NCI-H748 (cell line): ENCODE results near the gene PROM1.

Experiments used
- DNase-seq: peaks from one replicate; lab custom pipeline; 2025; ENCODE audit not compliant: unreplicated experiment; lab: John Stamatoyannopoulos, UW

Gene PROM1

DNA sequence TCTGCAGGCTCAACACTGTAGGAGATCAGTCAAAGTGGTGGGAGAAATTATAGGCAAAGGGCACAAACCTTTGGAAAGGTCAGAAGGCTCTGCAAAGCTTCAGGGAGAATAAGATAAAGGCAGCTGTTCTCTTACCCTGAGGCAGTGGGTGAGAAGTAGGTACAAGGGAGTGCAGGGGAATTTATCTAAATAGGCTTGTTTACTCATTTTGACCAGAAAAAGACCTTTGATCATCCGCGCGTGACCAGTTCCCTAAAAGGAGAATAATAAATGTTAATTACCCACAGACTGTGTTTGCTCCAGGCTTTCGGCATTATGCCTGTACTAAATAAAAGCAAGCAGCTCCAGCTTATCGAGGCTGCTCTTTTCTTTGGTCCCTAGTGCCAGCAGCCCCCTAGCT lies 130.2 kb downstream of the PROM1 start:
- no peak for DNase-seq

DNA sequence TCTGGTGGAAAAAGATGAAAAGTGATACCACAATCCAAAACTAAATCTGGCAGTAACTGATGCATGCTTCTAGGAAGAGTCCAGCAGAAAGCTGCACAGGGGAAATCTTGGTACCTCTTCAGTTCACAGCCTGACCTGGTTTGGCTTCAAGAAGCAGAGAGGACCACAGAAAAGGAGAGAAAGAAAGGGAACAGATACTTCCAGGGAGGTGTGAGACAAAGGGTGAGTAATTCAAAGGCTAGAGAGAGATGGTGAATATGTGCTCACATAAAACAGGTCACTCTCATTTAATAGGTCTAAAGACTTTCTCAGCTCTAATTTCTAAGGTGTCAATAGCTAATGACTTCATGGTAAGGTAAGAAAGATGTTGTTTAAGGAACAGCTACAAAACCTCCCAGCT lies 132.0 kb downstream of the PROM1 start:
- DNase-seq = no peak

GRCh38 chr4:15948826-15949225 lies 135.0 kb downstream of the PROM1 start:
- no peak for DNase-seq

GRCh38 chr4:15947684-15948083 lies 136.1 kb downstream of the PROM1 start:
- no peak for DNase-seq

- DNase-seq = no peak
Measured at GRCh38 chr4:15945516-15945915, 138.3 kb downstream of the PROM1 start.

DNA sequence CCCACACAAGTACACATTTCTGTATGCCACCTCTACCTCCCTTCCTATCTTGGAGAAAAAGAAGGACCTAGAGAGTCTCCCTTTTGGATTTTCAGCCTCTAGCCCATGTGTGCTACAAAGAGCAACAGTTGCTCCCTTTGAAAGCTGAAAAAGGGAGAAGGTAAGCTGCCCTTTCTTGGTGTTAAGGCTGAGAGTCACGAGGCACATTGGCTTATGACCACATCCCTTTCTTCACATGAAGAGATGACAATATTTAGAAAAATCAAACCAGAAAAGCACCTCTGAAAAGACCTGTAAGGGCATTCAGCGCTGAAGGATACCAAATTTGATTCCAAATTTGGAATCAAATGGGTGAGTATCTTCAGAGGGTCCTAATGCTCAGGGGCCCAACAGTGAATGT lies 138.9 kb downstream of the PROM1 start:
- DNase-seq = no peak

DNA sequence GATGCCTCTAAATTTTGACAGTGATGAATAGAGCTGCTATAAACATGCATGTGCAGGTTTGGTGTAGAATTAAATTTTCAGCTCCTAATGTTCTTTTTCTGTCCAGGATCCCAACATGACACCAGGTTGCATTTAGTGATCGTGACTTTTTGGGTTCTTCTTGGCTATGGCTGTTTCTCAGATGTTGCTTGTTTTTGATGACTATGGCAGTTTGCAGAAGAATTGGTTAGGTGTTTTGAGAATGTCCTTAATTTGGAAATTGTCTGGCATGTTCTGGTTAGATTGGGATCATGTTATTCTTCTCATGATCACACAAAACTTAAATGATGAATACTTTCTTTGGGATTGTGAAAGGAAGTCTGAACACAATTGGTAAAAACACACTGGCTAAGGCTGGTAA lies 141.5 kb downstream of the PROM1 start:
- no peak for DNase-seq

DNA sequence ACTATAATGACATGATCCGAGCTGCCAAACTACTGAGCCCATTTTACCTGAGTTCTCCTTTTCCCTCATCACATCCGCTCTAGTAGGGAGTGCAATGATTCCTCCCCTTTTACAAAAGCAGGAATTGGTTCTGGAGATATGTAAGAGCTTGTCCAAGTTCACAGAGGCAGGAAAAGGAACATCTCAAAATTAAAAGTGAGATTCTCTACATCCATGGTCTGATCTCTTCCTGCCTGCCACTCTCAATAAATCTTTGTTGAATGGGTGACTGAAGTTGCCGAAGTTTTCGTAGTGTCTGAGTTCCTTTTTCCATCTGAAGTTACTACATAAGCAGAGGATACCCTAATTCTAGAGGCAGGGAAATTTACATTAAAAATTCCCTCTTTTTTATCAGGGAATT lies 145.2 kb downstream of the PROM1 start, which contains the start of gene FGFBP1:
Gene FGFBP1, minus strand, starts transcription at position 101 of the 400 bp plus-strand sequence. CDS start 2,108 bp downstream, outside the sequence.
- no peak for DNase-seq

DNA sequence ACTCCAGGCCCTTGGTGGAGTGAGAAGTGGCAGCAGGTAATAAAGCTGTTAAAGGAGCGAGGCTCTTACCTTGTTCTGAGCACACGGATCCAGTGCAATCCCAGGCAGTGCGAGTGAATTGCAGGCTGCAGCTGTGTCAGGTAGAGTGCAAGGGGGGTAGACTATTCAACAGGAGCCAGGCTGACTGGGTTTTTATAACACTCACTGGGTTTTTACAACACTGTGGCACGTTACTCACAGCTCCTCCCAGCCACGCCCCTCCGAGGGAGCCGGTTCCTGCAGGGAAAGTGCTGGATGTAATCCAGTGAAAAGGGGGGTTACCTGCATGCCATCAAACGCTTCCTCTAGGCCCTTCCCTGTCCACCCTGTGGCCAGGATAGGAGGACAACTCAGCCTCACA lies 145.6 kb downstream of the PROM1 start:
- DNase-seq = peak; percentile 31

GRCh38 chr4:15936495-15936894 lies 147.3 kb downstream of the PROM1 start:
- no peak for DNase-seq

DNA sequence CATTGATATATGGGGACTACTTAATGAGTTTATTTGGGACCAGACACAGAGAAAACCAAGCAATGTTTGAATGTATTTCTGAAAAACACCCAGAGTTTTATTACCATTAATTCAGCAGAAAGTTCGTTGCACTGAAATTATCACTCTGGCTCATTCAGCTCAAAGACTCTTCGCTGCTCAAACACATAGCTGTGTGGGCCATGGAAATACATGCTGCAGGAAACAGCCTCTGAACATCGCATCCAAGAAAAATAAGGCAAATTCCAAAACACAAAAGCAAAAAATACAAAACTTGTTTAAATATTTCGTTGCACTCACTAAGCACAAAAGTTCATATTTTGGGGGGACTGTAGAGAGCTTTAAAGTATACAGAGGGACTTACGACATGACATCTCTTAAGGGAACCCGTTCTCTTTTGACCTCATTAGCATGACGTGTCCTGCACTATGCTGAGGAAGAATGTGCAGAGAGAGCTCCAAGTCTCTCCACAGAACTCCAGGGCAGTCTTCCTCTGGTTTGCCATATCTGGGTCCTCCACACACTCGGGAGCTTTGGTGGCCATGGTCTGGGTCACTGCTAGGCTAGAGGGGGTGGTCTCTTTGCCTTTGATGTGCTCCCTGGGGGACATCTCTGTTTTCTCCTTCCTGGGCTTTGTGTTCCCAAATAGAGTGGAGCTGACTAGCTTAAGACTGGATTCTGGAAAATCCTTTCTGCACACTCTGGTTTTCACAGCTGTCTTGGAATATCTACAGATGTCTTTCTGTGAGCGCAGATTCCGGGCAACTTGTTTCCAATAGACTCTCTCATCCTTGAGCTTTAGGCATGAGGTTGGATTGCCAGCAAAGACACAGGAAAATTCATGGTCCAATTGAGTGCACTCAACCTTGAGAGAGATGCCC lies 148.1 kb downstream of the PROM1 start:
- DNase-seq = no peak

DNA sequence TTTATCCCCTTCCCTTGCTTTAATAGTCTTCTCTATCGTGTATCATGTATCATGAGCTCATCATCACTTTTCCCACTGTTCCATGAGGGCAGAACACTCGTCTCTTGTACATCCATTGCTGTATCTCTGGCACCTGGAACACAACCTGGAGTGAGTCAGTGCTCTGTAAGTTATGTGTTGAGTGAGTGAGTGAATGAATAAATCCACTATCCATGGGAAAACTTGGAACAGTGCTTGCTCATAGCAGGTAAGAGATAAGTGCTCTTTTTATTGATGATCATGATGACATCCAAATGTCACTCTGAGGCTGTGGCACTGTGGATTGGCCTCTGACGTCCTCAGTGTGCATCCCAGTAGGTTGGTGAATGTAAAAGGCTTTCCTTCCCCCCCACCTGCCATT lies 149.6 kb downstream of the PROM1 start:
- no peak for DNase-seq

- no peak for DNase-seq
Measured at GRCh38 chr4:15931451-15932210, 152.2 kb downstream of the PROM1 start.

- DNase-seq = no peak
Measured at GRCh38 chr4:15930314-15930713, 153.5 kb downstream of the PROM1 start.

- no peak for DNase-seq
Measured at GRCh38 chr4:15929540-15929939, 154.3 kb downstream of the PROM1 start.

DNA sequence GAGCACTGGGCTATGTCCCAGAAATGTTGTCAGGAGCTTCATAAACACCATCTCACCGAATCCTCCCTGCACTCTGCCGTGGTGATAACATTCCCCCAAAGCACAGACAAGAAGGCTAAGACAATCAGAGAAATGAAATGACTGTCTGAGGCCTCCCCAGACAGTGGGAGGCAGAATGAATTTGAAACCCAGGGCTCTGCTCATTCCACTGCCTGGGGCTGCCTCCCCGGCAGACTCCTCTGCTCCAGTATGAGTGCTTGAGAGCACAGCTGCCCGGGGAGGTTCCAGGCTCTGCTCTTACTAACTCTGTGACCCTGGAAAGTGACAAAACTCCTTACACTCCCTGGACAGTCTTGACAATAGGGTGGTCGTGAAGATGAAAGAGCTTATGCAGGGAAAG lies 154.9 kb downstream of the PROM1 start:
- no peak for DNase-seq

DNA sequence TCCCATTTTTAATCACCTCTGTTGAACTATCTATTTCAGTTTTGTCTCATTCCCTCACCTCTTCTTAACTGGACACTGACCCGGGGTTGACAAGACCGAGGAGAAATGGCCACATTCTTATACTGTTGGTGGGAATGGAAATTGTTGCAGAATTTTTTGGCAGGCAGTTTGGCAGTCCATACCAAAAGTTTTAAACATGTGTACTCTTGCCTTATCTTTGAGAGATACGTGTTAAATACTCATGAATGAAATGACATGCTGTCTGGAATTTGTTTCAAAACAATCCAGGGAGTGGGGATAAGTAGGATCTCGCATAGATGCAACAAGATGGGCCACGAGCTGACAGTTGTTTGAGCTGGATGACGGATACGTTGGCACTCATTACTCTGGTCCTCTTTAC lies 157.3 kb downstream of the PROM1 start:
- no peak for DNase-seq

DNA sequence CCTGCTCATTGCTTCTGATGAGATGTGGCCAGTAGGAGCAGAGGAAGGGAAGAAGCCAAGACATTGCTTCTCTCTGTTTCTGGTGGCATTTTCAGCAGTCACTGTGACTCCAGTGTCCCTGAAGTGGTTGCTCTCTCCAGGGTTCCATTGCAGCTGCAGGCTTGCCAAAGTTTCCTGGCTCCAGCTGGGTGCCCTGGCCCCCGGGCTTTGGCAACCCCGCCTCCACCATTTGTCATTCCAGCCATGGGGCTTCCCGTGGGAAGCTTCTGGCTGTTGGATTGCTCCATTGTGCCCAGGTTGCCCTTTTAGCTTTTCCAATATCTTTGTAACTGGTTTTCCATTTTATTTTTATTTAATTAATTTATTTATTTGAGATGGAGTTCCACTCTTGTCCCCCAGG lies 158.0 kb downstream of the PROM1 start:
- no peak for DNase-seq

DNA sequence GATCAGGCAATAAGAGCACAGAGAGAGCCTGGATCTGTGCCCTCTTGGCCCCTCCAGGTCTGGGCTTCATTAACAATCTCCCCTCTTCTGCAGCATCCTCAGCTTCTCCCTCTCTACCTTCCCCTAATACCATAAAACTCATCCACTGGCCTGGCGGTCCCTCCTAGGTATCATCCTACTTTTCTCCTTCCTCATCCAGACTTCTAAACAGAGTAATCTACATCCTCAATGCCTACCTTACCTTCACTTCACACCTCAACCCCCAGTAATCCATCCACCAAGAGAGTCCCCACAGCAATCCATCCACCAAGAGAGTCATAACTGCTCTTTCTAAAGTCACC lies 162.3 kb downstream of the PROM1 start:
- DNase-seq = no peak

DNA sequence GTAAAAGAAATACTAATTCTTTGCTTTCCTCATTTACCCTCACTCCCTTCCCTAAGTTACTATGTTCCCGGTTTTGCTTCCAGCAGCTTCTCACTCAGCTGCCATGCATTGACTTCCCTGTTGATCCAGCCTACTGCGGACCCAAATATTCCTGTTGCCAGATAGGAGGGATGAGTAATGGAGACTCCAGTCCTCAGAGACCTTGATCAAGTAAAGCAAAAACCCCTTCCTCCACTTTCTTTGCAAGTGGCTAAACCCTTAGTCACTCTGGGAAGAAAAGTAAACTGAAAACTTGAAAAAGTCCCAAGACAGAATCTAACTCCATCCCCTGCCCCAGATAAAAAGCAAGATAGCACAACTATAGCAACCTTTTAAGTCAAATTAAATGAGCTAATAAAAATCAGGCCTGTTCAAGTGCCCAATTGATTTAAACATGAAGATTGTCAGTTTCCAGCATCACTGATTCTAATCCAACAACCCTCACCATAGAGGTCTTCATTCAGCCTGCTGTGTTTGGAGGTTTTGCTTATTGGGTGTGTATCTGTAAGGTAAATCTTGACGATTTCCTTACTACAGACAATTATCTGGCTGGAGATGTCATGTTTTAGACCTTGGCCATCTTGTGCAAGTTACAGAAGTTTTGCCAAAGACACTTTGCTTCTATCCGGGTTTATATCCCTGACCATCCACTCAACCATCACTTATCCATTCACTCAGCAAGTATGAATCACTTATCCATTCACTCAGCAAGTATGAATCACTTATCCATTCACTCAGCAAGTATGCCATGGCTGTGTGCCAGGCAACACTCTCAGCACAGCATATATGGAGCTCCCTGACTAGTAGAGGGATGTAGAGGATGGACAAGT lies 162.9 kb downstream of the PROM1 start:
- peak; percentile 12 for DNase-seq

DNA sequence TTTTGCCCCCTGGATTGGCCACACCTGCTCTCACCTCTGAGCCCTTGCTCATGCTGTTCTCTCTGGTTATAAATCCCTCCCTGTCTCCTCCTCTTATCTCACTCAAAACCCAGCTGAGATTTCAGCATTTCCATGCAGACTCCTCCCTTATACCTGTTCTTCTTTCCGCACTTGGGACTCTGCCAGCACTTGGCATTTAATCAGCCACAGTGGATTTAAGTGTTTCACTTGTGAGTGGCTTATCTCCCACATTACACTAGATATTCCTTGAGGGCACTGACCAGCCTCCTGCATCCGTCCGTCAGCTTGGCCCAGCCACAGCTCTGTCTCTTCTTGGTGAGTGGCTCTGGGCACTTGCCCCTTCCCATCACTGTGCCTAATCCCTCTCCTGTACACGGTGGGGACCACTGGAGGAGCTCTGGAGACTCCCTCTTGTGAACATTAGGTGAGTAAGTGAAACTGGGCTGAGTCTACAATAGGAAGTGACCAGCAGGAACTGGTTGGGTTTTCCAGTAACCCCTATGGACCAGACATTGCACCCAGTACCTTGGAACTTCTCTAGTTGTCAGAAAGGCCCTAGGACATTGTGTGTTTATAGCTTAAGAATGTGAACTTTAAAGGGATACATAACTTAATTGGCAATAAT lies 165.2 kb downstream of the PROM1 start:
- no peak for DNase-seq
